Measurements from ENCODE around the gene RTN4R. TPM values are rescaled to one million over a fixed set of nuclear protein-coding genes. Genes with fewer than 3 reads are reported as not detected.

Gene RTN4R
- total and polyA plus RNA-seq, 9 of the 15 experiments (the other 6 are each of a cell fraction or from before 2014, with no cell fraction given) = 0.04 to 2.8 (median 1.4) TPM; not detected in 3

DNA sequence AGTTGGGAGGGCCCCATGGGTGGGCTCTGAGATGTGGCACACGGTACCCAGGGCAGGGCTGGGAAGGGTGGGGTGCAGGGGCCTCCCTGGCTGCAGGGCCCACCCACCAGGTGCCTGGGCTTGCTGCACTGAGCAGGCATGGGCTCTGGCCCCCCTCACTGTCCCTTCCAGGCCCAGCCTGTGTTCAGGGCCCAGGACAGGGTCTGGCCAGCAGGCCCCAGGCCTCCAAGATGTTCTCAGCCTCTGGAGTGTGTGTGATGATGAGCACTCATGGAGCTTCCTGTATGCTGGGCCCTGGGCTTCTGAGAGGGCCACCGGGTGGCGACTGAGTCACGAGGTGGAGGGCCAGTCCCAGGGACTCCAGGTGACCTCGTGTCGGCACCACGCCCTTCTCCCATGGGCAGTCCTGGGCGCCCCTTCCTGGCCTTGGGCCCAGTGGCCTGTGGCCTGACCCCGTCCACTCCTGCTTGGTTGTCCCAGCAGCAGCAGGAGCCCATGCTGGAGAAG, 61.4 kb downstream of the RTN4R start (continued):
- TF ChIP-seq, protein P1, sequence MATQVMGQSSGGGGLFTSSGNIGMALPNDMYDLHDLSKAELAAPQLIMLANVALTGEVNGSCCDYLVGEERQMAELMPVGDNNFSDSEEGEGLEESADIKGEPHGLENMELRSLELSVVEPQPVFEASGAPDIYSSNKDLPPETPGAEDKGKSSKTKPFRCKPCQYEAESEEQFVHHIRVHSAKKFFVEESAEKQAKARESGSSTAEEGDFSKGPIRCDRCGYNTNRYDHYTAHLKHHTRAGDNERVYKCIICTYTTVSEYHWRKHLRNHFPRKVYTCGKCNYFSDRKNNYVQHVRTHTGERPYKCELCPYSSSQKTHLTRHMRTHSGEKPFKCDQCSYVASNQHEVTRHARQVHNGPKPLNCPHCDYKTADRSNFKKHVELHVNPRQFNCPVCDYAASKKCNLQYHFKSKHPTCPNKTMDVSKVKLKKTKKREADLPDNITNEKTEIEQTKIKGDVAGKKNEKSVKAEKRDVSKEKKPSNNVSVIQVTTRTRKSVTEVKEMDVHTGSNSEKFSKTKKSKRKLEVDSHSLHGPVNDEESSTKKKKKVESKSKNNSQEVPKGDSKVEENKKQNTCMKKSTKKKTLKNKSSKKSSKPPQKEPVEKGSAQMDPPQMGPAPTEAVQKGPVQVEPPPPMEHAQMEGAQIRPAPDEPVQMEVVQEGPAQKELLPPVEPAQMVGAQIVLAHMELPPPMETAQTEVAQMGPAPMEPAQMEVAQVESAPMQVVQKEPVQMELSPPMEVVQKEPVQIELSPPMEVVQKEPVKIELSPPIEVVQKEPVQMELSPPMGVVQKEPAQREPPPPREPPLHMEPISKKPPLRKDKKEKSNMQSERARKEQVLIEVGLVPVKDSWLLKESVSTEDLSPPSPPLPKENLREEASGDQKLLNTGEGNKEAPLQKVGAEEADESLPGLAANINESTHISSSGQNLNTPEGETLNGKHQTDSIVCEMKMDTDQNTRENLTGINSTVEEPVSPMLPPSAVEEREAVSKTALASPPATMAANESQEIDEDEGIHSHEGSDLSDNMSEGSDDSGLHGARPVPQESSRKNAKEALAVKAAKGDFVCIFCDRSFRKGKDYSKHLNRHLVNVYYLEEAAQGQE (IDR thresholded peaks at IDR 0.05; ENCODE audit: borderline replicate concordance) = no peak; the same call in 1 of the 2 replicates
- TF ChIP-seq, protein P1 (CRISPR knock-in tag; IDR thresholded peaks at IDR 0.05; ENCODE audit: low read depth) = no peak
- TF ChIP-seq MCM2 (IDR thresholded peaks at IDR 0.05; ENCODE audit: low read depth) (no peak), IFI16 (CRISPR knock-in tag; IDR thresholded peaks at IDR 0.05) (no peak), NFIX (CRISPR knock-in tag; IDR thresholded peaks at IDR 0.05; ENCODE audit: low read depth) (no peak), HDAC8 (tag; IDR thresholded peaks at IDR 0.05) (no peak), ZNF277 (CRISPR knock-in tag; IDR thresholded peaks at IDR 0.05; ENCODE audit: borderline replicate concordance) (no peak), EZH2 (IDR thresholded peaks at IDR 0.05; ENCODE audit: borderline replicate concordance, low read depth, low read length) (no peak), HNRNPK (IDR thresholded peaks at IDR 0.05; ENCODE audit: low read depth, low read length, poor library complexity, severe bottlenecking) (no peak), RBBP5 (IDR thresholded peaks at IDR 0.05; ENCODE audit: borderline replicate concordance, insufficient read depth, low read length, poor library complexity, severe bottlenecking) (no peak), SMARCA4 (IDR thresholded peaks at IDR 0.05) (0 out of 2 replicates have a peak, but pooled peaks have one; percentile 11), ZNF24 (IDR thresholded peaks at IDR 0.05) (no peak), HMG20A (CRISPR knock-in tag; conservative IDR thresholded peaks at IDR 0.05) (no peak), PCBP1 (IDR thresholded peaks at IDR 0.05; ENCODE audit: low read depth, low read length, poor library complexity, severe bottlenecking) (peak; percentile 58), TAF9B (IDR thresholded peaks at IDR 0.05; ENCODE audit: partially characterized antibody) (no peak)
- TF ChIP-seq, protein P2, sequence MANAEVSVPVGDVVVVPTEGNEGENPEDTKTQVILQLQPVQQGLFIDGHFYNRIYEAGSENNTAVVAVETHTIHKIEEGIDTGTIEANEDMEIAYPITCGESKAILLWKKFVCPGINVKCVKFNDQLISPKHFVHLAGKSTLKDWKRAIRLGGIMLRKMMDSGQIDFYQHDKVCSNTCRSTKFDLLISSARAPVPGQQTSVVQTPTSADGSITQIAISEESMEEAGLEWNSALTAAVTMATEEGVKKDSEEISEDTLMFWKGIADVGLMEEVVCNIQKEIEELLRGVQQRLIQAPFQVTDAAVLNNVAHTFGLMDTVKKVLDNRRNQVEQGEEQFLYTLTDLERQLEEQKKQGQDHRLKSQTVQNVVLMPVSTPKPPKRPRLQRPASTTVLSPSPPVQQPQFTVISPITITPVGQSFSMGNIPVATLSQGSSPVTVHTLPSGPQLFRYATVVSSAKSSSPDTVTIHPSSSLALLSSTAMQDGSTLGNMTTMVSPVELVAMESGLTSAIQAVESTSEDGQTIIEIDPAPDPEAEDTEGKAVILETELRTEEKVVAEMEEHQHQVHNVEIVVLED (CRISPR knock-in tag; IDR thresholded peaks at IDR 0.05) = no peak
- TF ChIP-seq, protein P3, sequence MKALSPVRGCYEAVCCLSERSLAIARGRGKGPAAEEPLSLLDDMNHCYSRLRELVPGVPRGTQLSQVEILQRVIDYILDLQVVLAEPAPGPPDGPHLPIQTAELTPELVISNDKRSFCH (CRISPR knock-in tag; IDR thresholded peaks at IDR 0.05) = no peak
- TF ChIP-seq, protein P3 (tag; IDR thresholded peaks at IDR 0.05) = peak; percentile 75

Measured in K562 (cell line).